NCI-H1694 treated with DMSO at 0.1 percent for 48 hours (cell line): ENCODE results near the gene SKP2.
"Not testable (repeated sequence)": the region's sequence is repeated elsewhere in the genome, so short reads cannot be mapped to it uniquely, and the experiment has no call there.

ENCODE experiments used
- DNase-seq: peaks from one replicate; lab custom pipeline; 2025; lab: John Stamatoyannopoulos, UW

The SKP2 gene

DNA sequence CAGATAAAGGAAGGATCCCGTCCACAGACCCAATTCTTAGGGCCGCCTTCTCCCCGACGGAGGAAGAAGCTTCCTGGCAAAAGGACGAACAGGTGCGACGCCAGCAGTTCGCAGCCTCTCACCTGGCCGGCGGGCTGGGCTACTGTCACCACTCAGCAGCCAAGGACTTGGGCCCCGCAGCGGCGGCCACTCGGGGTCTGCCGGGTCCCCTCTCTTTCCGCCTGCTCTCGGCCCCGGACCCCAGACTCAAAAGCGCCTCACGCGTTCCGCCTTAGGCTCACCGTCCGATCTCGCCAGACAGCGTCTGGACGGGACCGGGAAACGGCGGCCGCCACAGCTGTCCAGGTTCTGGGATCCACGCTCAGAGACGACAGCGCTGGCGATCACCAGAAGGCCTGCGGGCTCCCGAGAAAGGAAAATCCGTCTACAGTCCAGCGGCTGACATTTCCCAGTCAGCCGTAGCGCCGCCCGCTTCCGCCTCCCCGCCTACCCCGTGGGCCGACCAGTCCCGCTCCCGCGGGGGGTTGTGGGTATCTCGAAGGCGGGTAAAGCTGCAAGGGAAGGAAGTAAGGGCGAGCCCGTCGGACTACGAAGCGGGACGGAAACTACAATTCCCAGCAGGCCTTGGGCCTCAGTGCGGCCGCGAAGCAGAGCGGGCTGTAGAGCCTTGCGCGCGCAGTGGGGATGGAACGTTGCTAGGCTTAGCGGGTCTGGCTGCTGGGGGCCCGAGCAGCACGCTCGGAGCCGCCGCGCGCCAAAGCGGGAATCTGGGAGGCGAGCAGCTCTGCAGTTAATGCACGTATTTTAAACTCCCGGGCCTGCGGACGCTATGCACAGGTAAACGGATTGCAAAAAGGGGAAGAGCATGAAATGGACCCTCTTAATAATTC lies at the start of gene SKP2, which contains the start of gene LMBRD2:
SKP2 (plus strand) TSS at position 678 of the 890 bp plus-strand sequence; CDS start at position 830, 152 bp downstream.
LMBRD2 (minus strand) TSS at position 454 of the 890 bp plus-strand sequence. CDS start 8,538 bp downstream, outside the sequence.
- peak; percentile 99 for DNase-seq

DNA sequence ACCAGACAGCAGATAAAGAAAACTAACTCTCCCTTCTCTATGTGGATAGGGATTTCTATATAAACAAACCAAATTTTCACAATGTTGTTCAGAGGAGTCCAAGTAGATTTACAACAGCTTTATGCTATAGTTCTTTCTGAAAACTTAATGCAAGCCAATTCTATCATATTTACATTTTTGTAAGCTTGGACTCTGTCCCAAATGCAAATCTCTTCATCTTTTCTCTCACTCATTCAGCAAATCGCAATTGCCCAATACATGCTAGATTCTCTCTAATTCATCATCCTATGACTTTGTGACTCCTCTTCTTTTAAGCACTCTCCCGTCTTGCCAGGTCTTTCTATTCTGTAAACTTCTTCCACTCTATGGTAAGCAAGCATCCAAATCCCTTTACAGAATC lies 46.1 kb upstream of the SKP2 start:
- no peak for DNase-seq

DNA sequence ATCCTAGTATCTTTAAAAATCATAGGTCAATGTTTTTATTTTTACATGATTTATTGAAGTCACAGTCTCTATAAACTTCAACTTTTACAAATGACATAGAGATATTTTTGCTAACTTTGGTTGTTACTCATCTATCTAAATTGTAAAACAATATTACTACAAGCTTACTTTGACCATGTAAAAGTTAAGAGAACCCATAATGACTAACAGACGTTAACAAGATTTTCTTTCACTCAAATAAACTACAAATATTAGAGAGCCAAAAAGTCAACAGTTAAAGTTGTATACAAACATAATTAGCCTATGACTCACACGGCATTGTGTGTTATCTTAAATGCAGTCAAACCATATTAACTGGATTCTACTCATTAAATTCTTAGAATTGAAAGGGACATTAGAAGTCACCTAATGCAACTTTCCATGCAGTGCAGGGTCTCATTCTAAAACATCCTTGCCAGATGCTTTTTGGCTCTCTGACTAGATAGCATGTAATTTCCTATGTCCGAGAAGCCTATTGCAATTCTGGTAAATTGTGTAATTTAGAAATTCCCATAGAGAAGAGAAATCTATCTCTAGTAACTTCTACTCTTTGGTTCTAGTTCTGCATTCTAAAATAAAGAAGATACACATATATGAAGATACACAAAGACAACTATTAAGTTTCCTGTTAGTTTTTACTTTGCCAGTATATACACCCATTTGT lies 43.0 kb upstream of the SKP2 start:
- no peak for DNase-seq

DNA sequence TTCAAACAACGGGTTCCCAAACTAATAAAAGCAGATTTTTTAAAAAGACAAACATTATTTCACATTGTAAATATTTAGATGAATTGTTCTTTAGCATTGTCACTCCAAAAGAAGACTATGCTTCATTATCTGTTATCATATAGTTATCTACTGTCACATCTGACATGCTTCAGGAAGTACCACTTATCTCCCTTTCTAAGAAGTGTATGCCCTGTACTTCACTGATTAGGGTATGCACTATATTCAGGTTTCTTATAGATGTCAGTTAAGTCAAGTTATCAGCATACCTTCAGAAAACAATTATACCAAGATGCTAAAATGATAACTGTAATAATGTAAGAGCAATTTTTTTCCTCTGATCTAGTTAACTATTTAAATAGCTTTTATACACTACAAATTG lies 40.7 kb upstream of the SKP2 start:
- no peak for DNase-seq

DNA sequence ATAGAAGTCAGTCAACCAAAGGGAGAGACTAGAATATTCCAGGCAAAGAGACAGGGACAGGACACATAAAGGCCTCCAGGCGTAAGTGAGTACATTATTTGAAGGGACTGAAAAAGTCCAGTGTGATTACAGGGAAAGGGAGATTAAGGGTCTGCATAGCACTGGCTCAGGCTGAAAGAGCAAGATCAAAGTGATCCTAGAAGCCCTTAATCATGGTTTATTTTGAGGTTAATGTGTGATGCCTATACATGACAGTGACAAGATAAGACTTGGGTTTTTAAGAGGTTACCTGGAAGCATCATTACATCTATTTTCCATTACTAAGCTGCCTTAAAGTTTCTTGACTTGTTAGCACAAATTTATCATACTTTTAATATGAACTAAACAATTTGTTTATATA lies 26.0 kb upstream of the SKP2 start:
- DNase-seq: no peak

DNA sequence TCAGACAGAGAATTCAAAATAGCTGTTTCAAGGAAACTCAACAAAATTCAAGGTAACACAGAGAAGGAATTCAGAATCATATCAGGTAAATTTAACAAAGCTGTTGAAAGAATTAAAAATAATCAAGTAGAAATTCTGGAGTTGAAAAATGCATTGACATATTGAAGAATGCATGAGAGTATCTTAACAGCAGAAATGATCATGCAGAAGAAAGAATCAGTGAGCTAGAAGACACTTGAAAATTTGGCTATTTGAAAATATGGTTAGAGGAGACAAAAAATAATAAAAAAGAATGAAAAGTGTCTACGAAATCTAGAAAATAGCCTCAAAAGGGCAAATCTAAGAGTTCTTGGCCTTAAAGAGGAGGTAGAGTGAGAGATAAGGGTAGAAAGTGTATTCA lies 23.1 kb upstream of the SKP2 start:
- no peak for DNase-seq

DNA sequence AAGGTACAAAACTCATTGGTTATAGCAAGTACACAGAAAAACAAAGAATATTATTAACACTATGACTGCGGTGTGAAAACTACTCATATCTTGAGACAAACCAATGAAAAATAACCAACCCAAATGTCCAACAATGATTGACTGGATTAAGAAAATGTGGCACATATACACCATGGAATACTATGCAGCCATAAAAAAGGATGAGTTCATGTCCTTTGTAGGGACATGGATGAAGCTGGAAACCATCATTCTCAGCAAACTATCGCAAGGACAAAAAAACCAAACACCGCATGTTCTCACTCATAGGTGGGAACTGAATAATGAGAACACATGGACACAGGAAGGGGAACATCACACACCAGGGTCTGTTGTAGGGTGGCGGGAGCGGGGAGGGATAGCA lies 22.2 kb upstream of the SKP2 start:
- DNase-seq: not testable (repeated sequence)

DNA sequence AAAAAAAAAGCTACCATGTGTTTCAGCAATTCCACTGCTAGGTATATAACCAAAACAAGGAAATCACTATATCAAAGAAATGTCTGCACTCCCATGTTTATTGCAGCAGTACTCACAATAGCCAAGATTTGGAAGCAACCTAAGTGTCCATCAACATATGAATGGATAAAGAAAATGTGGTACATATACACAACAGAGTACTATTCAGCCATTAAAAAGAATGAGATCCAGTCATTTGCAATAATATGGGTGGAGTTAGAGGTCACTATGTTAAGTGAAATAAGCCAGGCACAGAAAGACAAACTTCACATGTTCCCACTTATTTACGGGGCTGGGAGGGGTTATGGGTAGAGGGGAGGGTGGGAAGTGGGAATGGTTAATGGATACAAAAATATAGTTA lies 18.9 kb upstream of the SKP2 start:
- not testable (repeated sequence) for DNase-seq

DNA sequence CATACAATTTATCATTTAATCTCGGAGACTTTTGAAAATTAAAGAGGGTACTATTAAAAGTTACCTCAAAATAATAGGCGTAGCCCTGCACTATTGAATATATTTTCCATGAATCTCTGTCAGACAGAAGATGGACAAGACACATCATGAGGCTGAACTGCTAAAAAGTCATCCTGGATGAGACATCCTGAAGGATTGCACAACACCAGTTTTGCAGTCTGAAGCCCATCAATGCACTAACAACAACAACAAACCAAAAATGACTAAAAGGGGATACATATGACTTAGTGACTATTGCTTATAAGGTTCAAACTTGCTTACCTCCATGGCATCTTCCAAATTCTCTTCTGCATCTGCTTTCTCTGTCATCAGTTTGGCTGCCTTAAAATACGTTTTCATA lies 15.9 kb upstream of the SKP2 start:
- DNase-seq: no peak

DNA sequence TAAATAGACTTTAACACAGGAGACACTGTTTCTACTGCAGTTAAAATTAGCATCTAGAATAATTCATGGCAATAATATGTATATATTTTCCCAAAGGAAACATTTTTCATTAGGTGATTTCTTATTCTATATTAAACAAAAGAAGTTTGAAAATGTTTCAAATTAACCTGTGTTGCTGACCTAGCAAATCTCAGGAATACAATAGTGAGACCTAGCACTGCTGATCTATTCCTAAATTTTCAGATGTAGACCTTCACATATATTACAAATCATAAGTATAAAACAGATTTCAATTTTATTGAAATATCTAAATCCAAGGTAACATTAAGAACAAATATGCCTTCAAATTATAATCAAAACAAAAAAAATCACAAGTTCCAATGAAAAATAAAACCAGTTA lies 15.3 kb upstream of the SKP2 start:
- DNase-seq: no peak

DNA sequence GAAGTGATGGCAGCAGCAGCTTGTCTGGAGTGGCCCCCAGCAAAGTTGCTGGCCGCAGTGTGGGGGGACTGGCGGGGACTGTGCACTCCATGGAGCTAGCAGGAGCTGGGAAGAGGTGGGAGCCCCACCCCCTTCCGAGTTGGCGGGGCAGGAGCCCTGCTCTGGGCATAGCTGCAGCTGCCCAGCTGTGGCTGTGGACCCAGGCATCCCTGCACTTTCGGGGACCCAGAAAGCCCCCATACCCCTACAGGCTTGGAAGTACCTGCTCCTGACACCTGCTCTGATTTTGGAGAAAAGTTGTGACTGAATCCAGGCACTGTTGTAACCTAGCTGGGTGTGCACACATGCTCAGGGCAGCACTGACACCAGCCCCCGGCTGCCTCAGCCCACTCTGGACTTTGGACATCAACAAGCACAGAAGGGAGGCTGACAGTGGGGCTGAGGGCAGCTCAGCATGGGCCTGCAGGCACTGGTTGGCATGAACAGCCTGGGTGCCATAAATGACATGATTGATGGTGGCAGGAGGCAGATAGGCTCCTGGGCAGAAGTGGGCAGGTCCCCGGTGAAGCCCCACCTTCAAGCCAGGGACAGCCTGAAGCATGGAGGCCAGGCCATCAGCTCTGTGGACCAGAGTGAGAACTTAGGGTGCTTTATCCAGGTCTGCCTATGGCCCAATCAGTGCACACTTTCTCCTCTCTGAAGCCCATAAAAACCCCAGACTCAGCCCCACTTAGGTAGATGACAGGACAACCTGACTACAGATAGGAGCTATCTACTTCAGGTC lies 12.8 kb upstream of the SKP2 start:
- DNase-seq: no peak

DNA sequence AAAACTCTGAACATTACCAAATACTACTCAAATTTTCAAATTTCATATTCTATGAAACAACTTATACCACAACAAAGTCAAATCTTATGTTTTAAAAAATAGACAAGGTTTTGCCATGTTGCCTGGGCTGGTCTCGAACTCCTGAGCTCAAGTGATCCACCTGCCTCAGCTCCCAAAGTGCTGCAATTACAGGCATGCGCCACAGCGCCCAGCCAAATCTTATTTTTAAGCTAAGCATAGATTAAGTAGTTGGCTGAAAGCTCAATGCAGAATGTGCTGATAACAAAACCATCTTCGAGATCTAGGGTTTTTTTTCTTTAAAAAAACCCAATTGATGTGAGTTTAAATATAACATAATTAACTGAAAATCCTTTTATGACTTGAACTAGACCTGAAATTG lies 6.6 kb upstream of the SKP2 start:
- DNase-seq: no peak

DNA sequence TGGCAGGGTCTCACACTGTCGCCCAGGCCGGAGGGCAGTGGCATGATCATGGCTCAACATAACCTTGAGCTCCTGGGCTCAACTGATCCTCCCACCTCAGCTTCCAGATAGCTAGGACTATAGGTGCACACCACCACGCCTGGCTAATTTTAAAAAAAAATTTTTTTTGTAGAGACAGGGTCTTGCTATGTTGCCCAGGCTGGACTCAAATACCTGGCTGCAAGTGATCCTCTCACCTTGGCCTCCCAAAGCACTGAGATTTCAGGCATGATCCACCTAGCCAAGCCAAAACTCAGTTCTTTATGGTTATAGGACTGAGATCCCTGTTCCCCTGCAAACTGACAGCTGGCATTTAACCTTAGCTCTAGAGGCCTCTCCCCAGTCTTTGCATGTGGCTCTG lies 5.5 kb upstream of the SKP2 start:
- no peak for DNase-seq

DNA sequence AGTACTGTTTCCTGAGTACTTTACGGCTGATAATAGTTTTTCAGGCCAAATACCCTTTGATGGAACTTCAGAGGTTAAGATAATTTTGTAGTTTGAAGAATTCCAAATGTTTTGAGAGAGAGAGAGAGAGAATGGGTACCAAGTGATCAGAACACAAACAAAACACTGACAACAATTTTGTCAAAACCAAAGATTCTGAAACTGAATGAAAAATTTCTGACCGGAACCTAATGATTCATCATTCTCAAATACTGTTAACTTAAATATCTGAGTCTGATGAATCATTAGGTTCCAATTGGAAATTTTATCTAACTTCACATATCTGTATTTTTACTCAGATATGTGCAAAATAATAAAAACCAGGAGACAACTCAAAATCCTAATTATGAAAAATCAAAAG lies 4.2 kb upstream of the SKP2 start:
- DNase-seq: no peak

DNA sequence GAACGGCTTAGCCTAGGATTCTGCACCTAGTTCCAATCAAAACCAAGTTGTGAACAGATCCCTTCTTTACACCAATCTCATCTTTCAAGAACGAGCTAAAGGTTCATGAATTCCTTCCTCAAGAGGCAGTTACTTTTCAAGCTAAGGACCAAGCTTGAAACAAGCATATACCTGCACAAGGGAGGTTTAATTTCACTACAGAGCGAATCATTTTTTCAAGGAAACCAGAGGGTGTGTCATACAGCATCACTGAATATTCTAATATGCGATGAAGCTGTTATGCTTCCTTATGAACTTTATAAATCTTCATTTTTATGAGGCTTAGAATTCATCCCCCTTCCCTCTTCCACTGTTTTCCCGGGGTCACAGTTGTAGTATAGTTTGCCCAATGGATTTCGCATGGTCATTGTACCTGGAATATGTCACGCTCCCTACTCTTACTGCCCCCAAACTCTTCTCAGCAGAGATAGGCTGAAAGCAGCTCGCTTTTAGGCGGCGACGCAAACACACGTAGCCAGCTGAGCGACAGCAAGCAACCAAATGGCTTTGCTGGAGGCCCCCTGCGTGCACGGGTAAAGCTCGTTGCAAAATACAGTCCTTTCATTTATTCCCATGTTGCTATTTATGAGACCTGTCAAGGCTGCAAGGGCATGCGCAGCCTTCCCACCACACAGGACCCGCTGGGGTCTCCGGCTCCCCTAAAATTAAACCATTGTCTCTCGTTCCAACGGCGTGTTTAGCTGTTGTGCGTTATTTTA lies 1.1 kb upstream of the SKP2 start:
- DNase-seq: peak; percentile 76

DNA sequence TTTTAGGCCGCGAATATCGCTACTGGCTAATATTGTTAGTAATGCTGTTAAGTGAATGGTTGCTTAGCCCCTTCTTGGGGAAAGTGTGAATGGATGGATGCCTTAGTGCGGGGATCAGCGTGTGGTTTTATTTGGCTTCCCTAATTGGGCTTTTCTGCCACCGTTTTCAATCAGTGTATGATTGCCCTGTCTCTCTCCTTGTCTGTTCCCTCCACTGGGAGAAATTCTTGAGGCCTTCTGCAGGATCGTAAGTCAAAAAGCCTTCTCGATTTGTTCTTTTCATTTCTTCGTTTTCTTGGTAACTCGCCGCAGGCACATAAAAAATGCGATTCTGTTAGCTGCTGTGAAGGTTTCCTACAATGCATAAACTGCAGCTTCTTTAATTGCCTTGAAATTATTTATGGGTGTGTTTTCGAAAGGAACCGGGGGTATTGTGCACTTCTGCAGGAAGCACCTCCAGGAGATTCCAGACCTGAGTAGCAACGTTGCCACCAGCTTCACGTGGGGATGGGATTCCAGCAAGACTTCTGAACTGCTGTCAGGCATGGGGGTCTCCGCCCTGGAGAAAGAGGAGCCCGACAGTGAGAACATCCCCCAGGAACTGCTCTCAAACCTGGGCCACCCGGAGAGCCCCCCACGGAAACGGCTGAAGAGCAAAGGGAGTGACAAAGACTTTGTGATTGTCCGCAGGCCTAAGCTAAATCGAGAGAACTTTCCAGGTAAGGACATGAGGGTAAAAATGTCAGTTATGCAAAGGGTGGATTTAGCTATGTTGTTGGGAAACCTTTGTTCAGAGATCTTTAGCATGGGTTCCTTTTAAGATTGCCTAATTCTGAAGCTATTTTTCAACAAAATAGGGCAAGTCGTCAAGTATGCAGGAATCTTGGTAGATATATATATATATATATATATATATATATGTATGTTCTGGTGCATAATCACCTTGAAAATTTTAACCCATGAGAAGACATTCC lies 700 bp downstream of the SKP2 start:
- DNase-seq: peak; percentile 63

DNA sequence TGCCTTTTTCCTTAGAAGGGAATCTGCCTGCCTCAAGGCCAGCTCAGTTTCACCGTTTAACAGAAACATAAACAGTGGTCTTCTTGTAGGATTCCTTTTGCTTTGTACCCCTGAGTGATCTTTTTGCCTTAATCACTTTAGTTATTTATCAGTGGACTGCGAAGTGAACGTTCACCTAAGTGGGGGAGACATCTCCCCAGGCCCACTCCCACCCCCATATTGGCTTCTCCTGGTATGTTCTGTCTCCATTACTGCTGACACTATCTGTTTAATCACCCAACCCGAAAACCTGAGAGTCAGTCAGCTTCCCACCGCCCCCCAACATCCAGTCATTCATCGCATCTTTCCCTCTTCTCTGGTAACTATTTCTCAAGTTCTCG lies 1.4 kb downstream of the SKP2 start:
- DNase-seq: no peak

DNA sequence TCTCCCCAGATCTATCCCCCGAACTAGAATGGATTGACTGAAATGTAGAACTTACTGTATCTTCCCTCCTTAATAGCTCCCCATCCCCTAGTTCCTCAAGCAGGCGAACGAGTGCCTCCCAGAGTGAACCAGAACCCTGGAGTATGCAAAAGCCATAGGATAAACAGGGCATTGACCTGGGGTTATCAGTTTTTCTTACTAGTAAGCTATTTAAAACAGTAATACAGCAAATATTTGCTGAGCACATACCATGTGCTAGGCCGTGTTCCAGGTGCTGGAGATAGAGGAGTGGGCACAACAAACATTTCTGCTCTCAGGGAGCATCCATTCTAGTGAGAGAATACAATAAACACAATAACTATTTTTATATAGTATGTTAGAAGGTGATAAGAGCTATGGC lies 1.8 kb downstream of the SKP2 start:
- no peak for DNase-seq

DNA sequence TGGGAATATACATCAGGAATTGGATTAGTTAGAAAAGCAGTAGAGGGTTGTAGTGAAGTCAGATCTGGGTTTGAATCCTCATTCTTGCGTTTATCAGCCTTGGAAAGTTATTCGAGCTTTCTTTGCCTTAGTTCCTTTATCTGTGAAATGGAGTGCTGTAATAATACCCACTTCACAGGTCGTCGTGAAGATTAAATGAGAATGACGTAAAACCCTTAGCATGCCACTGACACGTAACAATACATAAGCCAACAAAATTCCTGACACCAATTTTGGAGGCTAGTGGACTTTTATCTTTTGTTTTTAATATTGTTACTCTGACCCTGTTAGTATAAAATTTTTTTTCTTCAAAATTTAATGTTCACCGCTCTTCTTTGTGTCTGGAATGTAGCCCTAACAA lies 3.4 kb downstream of the SKP2 start:
- no peak for DNase-seq

DNA sequence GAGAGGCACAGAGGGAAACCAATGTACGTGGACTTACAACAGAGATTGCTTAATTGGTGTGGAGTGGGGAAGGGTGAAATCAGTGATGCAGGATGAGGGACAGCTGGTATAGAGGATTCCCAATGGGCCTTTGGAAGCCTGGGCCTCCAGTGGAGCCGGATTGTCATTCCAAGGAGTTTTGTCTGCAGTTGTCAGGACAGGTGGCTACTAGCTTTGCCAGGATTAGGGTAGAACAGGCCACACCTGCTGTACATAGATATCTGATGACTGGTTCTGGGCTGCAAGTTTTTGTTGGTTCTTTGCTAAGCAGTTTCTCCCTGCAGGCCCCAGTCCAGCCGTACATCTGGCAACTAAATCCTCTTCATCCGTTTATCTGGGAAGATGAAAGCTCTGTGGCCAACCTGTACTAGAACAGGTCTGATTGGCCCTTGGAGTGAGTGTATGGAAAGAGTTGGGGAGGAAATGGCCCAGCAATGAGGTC lies 4.2 kb downstream of the SKP2 start:
- DNase-seq: peak; percentile 64
